HuH-7.5 (cell line): ENCODE data around the gene REPS1.
"Not testable (repeated sequence)": the region's sequence is repeated elsewhere in the genome, so short reads cannot be mapped to it uniquely, and the experiment has no call there.

Experiments
- DNase-seq: peaks from one replicate; pipeline ENCODE4 v3.0.0; 2011; ENCODE audit warnings: low spot score

REPS1 gene

GRCh38 chr6:138999949-139000725, 12.1 kb upstream of the REPS1 start:
- DNase-seq: no peak

GRCh38 chr6:138997136-138997535, 9.1 kb upstream of the REPS1 start:
- no peak for DNase-seq

- DNase-seq: no peak
Observed at GRCh38 chr6:138996524-138996923, 8.5 kb upstream of the REPS1 start.

GRCh38 chr6:138993410-138993809, 5.4 kb upstream of the REPS1 start:
- not testable (repeated sequence) for DNase-seq

GRCh38 chr6:138992965-138993364, 4.9 kb upstream of the REPS1 start:
- DNase-seq: not testable (repeated sequence)

- no peak for DNase-seq
Observed at GRCh38 chr6:138991206-138991605, 3.2 kb upstream of the REPS1 start.

DNA sequence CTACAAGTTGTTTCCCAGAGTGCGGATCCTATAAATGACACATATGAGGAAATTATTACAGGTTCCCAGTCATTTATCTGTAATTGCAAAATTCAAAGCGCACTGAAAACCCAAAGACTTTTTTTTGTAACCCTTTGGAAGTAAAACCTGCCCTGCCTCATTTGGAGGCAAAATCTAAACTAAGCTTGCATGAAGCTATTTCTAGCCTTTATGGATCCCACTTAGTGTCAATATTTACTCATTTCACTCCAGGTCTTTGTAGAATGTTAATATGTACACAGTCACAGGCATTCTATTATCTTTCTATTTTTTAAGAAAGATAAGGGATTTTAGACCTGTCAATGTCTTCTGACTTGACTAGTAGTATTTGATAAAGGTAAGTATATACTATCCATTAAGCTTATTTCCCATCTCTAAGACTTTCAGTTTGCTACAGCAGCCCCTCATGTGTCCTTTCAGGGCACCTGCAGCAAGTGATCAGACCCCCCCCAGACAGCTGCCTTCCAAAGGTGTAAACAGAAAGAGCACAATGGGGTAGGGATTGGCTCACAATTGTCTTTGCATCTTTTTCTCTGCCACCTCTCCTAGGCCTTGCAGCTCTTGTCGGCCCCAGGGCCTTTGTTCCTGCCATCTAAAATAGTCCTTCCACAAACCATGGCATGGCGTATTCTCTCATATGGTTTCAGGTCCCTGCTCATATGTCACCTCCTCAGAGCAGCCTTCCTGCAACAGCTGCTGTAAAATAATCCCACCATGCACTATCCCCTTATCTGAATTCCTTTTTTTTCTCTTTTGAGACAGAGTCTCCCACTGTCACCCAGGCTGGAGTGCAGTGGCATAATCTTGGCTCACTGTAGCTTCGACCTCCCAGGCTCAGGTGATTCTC, 1.3 kb upstream of the REPS1 start:
- DNase-seq: no peak

- no peak for DNase-seq
Observed at GRCh38 chr6:138988469-138988834, 399 bp upstream of the REPS1 start.

- no peak for DNase-seq
Observed at GRCh38 chr6:138987080-138987642, 892 bp downstream of the REPS1 start.

GRCh38 chr6:138986578-138986977, 1.5 kb downstream of the REPS1 start:
- no peak for DNase-seq

DNA sequence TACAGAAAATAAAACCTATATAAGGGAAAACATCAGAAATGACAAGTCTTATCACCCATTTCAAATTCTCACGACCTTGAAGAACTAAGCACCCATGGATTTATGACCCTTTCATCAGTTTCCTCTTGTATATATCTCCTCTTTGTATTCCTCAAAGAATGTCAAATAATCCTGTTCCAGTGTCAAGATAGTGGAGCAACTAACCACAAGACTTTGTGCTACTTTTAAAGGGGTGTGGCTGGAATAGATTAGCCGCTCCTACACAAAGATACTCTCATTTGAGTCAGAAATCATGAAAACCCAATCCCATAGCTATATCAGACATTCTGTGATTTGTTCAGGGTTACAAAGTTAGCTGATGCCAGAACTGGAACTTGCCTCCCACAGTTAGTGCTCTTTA, 6.6 kb downstream of the REPS1 start:
- no peak for DNase-seq

DNA sequence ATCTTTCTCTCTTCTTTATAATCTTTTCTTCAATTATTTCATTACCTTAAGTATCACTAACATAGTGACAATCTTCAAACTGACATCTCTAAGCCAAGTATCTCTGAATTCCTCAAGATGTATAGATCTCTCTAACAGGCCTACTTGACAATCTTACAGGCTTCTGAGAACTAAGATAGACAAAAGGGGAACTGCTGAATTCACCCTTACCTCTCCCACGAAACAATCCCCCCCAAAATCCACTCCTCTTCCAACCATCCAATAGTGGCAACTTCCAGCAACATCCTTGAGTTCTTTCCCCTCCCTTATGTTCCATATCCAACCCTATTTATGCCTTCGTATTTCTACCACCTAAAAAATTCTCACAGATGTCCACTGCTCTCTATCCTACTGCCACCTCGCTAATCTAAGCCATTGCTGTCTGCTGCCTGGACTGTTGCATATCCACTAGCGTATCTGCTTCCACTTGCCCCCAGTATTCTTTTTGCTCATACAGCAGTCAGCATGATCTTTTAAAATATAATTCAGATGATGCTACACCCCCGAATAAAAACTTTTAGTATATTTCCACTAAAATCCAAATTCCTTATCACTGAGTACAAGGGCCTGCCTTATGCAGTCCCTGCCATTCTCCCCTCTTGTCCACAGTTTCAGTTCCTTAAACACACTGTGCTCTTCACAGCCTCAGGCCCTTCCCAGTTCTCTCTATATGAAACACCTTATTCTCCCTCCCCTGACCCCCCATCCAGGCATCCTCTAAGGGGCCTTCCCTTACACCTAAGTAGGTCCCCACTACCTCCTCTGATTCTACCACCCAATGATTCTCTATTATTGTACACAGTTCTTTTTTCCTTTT, 8.0 kb downstream of the REPS1 start:
- no peak for DNase-seq

- DNase-seq: no peak
Observed at GRCh38 chr6:138979365-138979764, 8.7 kb downstream of the REPS1 start.

DNA sequence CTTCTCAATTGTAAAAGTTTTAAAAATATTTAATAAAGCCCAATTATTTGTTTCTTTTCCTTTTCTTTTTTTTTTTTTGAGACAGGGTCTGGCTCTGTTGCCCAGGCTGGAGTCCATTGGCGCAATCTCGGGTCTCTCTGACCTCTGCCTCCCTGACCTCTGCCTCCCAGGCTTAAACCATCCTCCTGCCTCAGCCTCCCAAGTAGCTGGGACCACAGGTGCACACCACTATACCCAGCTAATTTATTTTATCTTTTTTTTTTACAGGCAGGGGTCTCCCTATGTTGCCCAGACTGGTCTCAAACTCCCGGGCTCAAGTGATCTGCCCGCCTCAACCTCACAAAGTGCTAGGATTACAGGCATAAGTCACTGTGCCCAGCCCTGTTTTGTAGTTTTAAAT, 9.8 kb downstream of the REPS1 start:
- no peak for DNase-seq

GRCh38 chr6:138977646-138978167, 10.3 kb downstream of the REPS1 start:
- DNase-seq: no peak

DNA sequence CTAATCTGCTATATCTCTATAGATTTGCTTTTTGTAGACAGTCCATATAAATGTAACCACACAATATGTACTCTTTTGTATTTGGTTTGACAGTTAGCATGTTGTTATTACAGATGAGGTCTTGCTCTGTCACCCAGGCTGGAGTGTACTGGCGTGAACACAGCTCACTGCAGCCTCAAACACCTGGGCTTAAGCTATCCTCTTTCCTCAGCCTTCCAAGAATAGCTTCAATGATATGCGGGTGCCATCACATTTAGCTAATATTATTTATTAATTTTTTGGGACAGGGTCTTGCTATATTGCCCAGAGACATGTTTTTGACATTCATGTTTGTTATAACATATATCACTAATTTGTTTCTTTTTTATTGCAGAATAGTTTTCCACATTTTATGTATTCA, 10.8 kb downstream of the REPS1 start:
- no peak for DNase-seq

- no peak for DNase-seq
Observed at GRCh38 chr6:138975815-138976214, 12.2 kb downstream of the REPS1 start.

DNA sequence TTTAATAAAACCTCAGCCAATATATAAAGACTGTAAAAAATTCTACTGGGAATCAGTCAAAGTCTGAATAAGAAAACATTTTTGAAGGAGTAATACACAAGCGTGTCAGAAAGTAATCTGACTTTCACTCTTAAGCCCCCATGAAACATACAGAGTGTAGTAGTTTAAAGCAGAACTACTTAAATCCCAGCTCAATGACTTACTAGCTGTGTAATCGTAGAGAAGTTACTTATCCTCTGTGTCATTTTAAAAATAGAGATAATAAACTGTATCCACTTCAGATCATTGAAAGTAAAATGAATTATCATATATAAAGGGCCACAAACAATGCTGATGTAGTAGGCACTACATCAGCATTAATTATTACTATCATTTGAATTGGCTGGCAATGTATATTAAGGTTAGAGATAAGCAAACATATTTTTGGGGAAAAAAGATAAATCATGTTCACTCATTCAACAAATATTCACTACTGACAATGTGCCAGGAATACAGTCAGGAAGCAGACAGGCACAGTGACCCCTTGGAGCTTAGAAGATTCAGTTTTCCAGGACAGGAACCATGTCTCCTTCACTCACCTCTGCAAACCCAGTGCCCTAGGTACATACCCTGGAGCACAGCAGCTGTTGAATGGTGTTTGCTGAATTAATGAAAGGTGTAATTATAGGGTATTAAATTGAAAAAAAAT, 14.4 kb downstream of the REPS1 start:
- no peak for DNase-seq

DNA sequence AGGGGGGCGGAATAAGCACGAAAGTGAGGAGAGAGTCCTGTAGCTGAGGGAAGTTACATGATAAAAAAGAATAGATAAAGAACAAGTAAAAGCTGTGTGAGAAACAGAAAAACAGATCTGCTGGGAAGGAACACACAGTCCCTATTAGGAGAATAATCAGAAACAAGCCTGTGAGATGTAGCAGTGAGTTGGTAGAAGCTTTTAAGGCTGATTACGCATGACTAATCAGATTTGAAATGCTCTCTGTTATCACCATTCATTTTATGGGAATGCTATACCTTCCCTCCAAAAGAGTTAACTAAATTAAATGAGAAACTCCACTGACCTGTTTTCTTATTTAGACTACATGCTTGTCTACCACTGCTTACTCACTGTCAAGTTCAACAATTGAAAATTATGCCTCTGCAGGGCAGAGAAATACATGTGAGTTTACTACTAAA, 15.8 kb downstream of the REPS1 start:
- DNase-seq: no peak

GRCh38 chr6:138971601-138972000, 16.5 kb downstream of the REPS1 start:
- no peak for DNase-seq

- no peak for DNase-seq
Observed at GRCh38 chr6:138970856-138971425, 17.1 kb downstream of the REPS1 start.
